HG03025 (cell line): ENCODE results near the gene STK32C.
"Not testable (repeated sequence)": the region's sequence is repeated elsewhere in the genome, so short reads cannot be mapped to it uniquely, and the experiment has no call there.

Experiments used
- ATAC-seq: cut with Tn5 transposase; IDR thresholded peaks from one replicate; pipeline ENCODE4 v1.9.1; 2021; ENCODE audit warnings: mild to moderate bottlenecking, moderate library complexity; ENCODE audit not compliant: unreplicated experiment, low FRiP score

Gene STK32C

DNA sequence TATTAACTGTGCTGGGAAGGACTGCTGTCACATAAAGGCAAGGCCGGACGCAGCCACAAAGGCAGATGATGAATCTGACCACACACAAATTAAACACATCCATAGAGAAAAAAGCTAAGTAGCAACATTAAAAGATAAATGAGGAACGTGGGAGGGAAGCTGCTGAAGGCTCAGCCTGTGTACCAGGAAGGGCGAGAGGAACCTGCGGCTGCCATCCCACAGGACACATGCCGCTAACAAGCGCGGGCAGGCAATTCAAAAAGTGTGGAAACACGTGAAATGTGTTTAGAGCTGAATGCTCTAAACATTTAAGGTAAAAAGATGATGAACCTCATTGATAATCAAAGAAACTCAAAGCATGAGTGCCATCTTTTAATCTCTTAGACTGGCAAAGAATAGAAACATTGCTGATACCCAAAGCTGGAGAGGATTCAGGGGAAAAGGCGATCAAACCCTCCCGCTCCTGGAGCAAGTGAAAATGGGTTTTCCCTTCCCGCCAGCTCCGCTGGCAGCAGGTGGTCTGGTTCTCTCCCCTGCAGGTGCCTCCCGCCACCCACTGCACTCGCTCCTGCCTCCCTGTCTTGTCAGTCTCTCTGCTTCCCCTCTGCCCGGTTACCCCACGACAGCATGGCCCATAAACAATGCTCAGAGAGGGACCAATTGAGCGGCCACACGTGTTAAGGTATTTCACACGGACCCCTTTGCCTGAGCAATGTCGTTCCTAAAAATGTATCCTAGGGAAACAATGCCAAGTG is 4.2 kb downstream of the STK32C start:
- no peak for ATAC-seq

DNA sequence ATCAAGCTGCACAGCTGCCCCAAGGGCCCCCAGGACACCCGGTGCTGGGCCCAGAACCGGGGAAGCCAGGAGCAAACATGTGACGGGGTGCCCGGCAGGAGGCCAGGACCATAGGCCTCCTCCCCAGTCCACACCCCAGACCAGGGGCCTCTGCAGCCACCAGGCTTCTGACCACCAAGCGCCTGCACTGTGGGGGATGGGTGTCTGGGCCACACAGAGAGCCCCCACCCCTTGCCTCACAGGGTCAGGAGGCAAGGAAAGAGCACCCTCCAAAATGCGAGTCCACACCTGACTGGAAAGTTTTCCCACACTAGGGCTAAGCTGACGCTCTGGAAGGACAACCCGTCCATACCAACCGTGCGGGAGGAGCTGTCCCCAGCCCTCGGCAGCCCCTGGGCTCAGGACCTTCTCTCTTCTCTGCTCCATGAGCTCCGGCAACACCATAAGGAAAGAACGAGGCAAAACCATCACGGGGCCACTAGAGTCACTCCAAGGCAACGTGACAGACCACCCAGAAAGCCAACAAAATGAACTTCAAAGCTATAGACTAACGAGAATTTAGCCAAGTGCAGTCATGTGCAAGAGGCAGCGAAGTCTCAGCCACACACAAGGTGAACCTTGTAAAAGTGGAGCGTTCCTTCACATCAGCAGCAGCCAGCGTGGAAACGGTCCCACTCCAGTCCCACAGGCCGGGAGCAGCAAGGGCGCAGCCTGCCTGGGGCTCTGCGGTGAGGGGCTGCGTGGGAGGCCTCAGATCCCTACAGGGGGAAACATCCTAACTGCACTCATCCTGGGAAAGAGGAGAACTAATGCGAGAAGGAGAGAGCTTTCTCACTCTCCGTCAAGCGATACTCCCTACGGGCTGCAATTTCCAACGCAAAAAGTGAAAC is 5.1 kb downstream of the STK32C start:
- ATAC-seq: no peak

DNA sequence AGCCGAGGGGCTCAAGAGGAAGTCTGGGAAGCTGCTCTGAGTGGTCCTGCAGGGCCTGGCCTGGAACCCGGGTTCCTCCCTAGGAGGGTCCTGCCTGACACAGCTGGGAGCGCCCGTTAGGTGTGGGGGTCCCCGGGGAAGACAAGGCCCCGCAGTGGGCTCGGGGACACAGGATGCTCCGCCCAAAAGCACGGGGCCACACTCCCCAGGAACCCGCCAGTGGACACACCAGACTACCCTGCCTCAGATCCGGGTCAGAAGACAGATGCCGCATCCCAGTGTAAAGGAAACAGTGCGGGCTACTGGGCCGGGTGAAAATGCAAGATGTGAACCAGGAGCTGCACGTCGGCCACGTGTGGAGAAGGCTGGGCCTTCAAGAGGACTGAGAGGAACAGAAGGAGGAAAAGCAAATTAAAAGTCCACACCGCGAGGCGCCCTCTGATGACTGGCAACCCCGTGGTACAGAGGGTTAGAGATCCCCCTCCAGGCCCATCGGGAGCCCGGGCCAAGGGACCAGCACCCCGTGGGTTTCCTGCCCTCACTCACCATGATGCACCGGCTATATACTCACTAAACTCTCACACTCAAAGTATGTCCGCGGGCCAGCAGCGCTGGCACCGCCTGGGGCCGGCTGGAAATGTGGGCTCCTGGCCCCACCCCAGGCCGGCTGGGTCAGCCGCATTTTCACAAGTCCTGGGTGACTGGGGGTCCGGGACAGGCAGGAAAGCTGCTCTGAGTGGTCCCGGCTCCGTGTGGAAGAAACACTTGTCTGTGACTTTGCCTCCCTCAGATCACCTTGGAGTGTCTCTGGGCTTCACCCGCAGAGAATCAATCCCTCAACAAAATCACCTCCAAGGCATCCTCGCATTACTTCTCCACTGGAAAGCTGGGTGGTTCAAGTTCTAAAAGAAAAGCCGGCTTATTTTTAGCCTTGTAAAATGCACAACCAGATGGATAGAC is 6.1 kb downstream of the STK32C start:
- no peak for ATAC-seq

DNA sequence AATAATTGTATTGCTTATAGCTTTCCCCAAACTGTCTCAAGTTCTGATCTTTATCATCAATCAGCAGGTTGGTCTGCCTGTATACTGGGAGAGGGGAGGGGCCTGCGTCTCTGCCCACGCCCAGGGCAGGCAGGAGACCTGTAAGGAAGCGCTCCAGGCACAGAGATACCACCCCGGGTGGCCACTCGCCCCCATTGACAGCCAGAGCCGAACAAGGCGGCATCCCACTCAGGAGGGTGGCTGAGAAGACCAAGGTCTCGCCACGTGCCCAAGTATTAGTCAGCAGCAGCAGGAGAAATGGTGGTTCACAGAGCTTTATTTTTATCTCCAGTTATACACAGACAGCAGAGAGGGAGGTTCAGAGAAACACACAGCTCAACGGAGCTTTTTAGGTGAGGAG is 7.2 kb downstream of the STK32C start:
- ATAC-seq: no peak

DNA sequence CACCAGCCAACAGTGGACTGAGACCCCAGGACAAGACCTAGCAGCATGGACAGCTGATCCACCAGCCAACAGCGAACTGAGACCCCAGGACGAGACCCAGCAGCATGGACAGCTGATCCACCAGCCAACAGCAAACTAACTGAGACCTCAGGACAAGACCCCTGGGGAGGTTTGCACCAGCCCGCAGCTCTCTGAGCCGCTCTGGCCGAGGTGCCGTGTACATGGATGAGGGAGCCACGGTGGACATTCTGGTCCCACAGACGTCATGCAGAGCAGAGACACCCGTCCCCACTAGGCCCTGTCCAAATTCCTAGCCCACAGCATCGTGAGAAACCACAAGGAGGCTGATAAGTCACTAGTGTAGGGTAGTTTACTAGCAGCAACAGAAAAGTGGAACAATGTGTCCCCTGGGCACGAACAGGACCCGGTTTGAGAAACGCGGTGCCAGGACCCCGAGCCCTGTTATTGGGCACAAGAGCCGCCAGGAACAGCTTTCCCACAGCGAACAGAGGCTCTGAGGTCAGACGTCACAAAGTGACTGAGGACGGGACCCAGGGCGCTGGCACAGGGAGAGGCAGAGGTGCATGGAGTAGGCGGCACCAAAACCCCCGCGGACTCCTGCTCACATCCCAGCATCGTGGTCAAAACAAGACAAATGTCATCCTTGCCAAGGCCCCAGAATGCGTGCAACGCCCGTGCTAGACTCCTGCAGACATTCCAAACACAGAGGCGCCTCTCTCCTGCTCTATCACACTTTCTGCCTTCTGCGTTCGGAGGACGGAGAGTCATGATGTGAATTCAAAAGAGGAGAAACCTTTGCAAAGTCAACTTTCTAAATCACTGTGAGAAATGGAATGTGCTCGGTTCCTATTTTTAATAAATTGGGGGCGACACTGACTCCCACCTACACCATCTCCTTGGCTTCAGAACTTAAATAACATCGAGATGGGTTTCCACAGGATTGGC is 8.1 kb downstream of the STK32C start:
- ATAC-seq: no peak

GRCh38 chr10:132298038-132298881 is 9.5 kb downstream of the STK32C start:
- ATAC-seq: no peak

- ATAC-seq: no peak
Observed at GRCh38 chr10:132297526-132297925, 10.2 kb downstream of the STK32C start.

DNA sequence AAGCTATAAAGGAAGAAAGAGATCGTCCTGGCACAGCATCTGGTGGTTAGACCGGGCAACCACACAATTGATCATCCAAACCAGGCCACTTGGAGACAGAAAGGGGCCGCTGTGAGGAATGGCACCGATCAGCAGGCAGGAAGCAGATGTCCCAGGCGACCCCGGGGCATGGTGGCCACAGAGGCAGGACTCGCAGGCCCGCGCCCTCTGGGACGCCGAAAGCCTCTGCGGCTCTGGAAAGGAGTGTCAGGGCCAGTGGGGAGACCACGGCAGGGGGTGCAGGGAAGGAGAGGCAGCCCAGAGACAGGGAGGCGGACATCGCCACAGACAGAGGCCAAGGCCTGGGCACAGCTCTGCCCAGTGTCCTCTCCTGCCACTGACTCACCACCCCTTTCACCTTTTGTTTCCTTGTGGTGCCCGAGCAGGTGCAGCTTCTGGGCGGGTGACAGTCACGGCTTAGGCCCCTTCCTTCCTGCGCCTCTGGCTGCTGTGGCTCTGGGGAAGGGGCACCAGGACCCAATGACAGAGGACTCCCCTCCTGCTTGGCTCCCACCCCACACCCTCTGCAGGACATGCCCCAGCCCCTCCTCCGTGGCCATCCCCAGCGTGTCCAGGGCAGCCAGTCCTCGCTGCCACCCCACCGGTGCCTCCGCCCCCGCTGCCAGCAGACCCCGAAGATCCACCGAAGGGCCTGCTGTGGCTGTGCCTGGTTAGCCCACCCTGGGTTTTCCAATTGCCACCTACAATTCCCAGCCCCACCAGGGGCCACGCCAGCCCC is 10.9 kb downstream of the STK32C start:
- no peak for ATAC-seq

GRCh38 chr10:132295481-132295880 is 12.3 kb downstream of the STK32C start:
- ATAC-seq: not testable (repeated sequence)

DNA sequence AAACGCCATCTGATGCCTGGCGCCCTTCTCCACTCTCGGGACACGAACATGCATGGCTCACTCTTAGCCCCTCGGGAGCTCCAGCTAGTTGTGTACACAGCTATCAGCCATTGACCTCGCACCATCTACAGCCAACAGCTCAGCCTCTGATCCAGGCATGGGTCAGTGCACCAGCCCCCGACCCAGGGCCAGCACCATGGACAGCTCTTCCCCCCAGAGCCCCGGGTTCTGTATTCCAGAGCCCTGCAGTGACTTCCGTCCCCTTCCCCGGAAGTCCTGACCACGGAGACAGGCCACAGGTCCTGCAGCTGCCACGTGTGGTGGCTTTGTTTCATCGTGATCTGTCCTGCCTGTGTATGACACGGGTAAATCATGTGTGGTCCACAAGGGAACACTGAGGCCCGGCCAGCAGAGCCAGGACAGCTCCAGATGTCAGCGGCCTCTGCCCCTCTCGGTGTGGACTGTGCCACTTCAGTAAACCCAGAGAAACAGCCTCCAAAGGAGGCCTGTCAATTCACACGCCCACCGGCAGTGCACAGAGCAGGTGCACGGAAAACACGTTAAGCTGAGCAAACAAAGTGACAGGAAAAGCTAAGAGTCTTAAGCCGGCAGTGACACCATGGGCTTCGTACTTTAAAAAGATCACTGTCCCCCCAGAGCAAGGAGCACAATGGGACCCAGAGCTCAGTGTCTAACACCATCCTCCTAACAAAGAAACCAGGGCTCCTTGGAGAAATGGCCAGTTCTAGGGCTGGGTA is 13.0 kb downstream of the STK32C start:
- no peak for ATAC-seq

DNA sequence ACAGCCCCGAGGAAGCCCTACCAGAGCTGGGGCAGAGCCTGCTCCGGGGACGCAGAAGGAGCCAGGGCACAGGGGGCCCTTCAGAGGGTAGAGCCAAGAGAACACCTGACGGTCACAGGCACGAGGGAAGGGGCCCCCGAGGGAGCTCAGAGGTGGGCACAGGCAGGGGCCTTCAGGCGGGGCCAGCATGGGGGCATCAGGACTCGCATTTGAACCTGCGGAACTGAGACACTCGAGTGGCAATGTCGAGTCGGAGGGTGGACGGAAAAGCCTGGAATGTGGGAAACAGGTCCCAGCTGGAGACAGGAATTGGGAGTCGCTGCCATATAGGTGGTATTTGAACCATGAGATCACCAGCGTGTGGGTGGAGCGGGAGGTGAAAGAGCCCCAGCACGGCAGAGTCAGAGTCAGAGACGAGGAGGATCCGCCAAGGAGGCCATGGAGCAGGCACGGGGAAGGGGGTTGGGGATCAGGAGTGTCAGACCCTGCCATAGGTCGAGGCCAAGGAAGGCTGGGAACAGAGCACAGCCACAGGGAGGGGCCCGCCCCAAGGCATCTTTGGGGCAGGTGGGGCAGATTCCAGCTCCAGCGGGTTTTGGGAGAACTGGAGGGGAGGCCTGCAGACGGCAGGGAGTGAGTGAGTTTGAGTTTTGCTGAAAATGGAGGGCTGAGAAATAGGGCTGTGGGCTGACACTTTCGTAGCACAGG is 13.8 kb downstream of the STK32C start:
- no peak for ATAC-seq

DNA sequence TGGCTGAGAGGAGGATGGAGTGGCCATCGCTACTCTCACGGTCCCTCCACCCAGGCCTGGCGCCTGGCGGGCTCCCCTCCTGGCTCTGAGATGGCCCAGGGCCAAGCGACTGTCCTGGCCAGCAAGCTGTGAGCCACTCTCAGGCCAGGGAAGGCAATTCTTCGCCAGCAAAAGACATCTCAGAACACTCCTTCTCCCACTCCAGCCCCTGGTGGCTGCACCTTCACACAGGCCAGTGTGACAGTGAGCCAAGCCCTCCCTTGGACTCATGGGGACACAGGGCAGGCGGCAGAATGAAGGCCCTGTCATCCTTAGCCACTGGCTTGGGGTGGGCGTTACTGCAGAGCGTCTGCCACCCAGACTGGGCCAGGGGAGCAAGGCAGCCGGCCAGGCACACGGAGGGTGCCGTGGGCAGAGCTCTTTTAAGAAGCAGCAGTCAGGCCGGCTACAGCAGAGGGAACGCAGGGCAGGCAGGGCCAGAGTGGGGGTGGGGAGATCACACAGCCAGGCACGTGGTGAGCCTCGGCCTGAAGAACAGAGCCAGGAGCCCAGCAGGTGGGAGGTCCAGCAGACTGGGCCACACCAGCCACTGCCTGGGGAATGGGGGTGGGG is 14.4 kb downstream of the STK32C start:
- ATAC-seq: no peak

- ATAC-seq: no peak
Observed at GRCh38 chr10:132292287-132293200, 15.2 kb downstream of the STK32C start.

- ATAC-seq: no peak
Observed at GRCh38 chr10:132291826-132292225, 15.9 kb downstream of the STK32C start.

GRCh38 chr10:132290631-132291030 is 17.1 kb downstream of the STK32C start:
- no peak for ATAC-seq
